ENCODE results near the gene LMO7. TPM values are rescaled to one million over a fixed set of nuclear protein-coding genes. Genes with fewer than 3 reads are reported as not detected.

Gene LMO7
- total RNA-seq, 4 donors from 2014 or later, result 75.2 to 127 (median 87.0) TPM

DNA sequence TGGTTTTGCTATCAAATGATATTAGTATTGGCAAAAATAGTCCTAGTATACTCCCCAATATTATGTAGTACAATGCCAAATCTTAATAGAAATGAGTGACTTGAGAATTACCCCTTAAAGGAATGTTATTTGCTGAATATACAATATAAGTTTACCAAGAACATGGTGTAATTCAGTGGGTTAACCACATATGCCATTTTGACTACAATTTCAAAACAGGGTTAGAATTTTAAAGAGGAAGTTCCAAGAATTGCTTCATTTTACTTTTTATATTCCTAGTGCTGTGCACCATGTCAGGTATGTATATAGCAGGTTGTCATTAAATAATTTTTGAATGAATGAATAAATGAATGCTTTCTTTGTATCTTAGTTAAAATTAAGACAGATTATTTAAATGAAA, 66.3 kb downstream of the LMO7 start:
- Histone ChIP-seq H3K9me3 (no peaks in the 10 kb centered on the region), H3K27ac (no peak overlapping the region), H3K27me3 (no peaks in the 10 kb centered on the region), H3K4me1 (peaks cover 9% of the 10 kb centered on the region), H3K36me3 (no peaks in the 10 kb centered on the region), H3K4me3 (no peak overlapping the region)
- no peak for DNase-seq (ENCODE audit: low spot score in 2 of 2)
- TF ChIP-seq POLR2AphosphoS5 (IDR thresholded peaks at IDR 0.05), result no peak

GRCh38 chr13:75703769-75704168, 67.6 kb downstream of the LMO7 start:
- no peak for DNase-seq (ENCODE audit: low spot score in 2 of 2)
- WGBS, result 94% methylated on average over 2 of the region's 2 CpGs
- H3K9me3 ChIP-seq, result no peaks in the 10 kb centered on the region
- no peaks in the 10 kb centered on the region for H3K36me3 ChIP-seq
- H3K4me3 ChIP-seq, result no peak overlapping the region
- H3K27ac ChIP-seq, result no peak overlapping the region
- TF ChIP-seq EP300 (IDR thresholded peaks at IDR 0.05), result no peak
- TF ChIP-seq POLR2A (IDR thresholded peaks at IDR 0.05), result no peak
- TF ChIP-seq POLR2AphosphoS5 (IDR thresholded peaks at IDR 0.05), result no peak
- TF ChIP-seq CTCF (IDR thresholded peaks at IDR 0.05), result no peak
- no peaks in the 10 kb centered on the region for H3K27me3 ChIP-seq
- peaks cover 9% of the 10 kb centered on the region for H3K4me1 ChIP-seq

- WGBS, result 52% methylated on average over 7 of the region's 7 CpGs
- H3K27ac ChIP-seq, result peak overlapping the region; percentile 57
- peaks cover 9% of the 10 kb centered on the region for H3K4me1 ChIP-seq
- no peak overlapping the region for H3K4me3 ChIP-seq
- DNase-seq (ENCODE audit: low spot score in 2 of 2), result no peak
- no peaks in the 10 kb centered on the region for H3K9me3 ChIP-seq
- H3K27me3 ChIP-seq, result no peaks in the 10 kb centered on the region
- TF ChIP-seq CTCF (IDR thresholded peaks at IDR 0.05) (no peak), POLR2AphosphoS5 (IDR thresholded peaks at IDR 0.05) (no peak), EP300 (IDR thresholded peaks at IDR 0.05) (no peak), POLR2A (IDR thresholded peaks at IDR 0.05) (no peak)
- H3K36me3 ChIP-seq, result no peaks in the 10 kb centered on the region
These were observed 68.2 kb downstream of the LMO7 start for GRCh38 chr13:75704194-75704926.

- DNase-seq (ENCODE audit: low spot score in 2 of 2), result peak in 1 of 2 donors; percentile 75
- peak overlapping the region; percentile 76 for H3K27ac ChIP-seq
- H3K4me1 ChIP-seq, result peaks cover 9% of the 10 kb centered on the region
- H3K4me3 ChIP-seq, result no peak overlapping the region
- no peaks in the 10 kb centered on the region for H3K36me3 ChIP-seq
- H3K27me3 ChIP-seq, result no peaks in the 10 kb centered on the region
- no peak for TF ChIP-seq POLR2A (IDR thresholded peaks at IDR 0.05)
- TF ChIP-seq POLR2AphosphoS5 (IDR thresholded peaks at IDR 0.05), result peak in 1 of 3 donors; percentile 80
- 55% methylated on average over 10 of the region's 10 CpGs for WGBS
- H3K9me3 ChIP-seq, result no peaks in the 10 kb centered on the region
These were observed 68.8 kb downstream of the LMO7 start for GRCh38 chr13:75704927-75705288.

- Histone ChIP-seq H3K9me3 (no peaks in the 10 kb centered on the region), H3K4me3 (no peak overlapping the region), H3K36me3 (no peaks in the 10 kb centered on the region), H3K4me1 (peaks cover 9% of the 10 kb centered on the region), H3K27ac (peak overlapping the region; percentile 76), H3K27me3 (no peaks in the 10 kb centered on the region)
- no peak for TF ChIP-seq CTCF (IDR thresholded peaks at IDR 0.05)
- no peak for TF ChIP-seq EP300 (IDR thresholded peaks at IDR 0.05)
- TF ChIP-seq POLR2AphosphoS5 (IDR thresholded peaks at IDR 0.05), result no peak
- no peak for TF ChIP-seq POLR2A (IDR thresholded peaks at IDR 0.05)
- DNase-seq (ENCODE audit: low spot score in 2 of 2), result no peak
- WGBS, result 17% methylated on average over 1 of the region's 1 CpG
These were observed 69.3 kb downstream of the LMO7 start for GRCh38 chr13:75705395-75705794.

- Histone ChIP-seq H3K4me3 (no peak overlapping the region), H3K4me1 (peaks cover 9% of the 10 kb centered on the region), H3K27me3 (no peaks in the 10 kb centered on the region), H3K27ac (peak overlapping the region; percentile 76), H3K9me3 (no peaks in the 10 kb centered on the region), H3K36me3 (no peaks in the 10 kb centered on the region)
- no peak for DNase-seq (ENCODE audit: low spot score in 2 of 2)
- TF ChIP-seq POLR2AphosphoS5 (IDR thresholded peaks at IDR 0.05), result no peak
- no peak for TF ChIP-seq EP300 (IDR thresholded peaks at IDR 0.05)
- no peak for TF ChIP-seq CTCF (IDR thresholded peaks at IDR 0.05)
- TF ChIP-seq POLR2A (IDR thresholded peaks at IDR 0.05), result no peak
These were observed 69.8 kb downstream of the LMO7 start for GRCh38 chr13:75705908-75706307.
